COR-L47 (cell line): ENCODE results near the gene UNC5C.
A peak's percentile ranks its signal among the peaks of the same experiment; 100 is the strongest.

Experiments used
- DNase-seq: peaks from one replicate; lab custom pipeline; 2025; lab: John Stamatoyannopoulos, UW

The UNC5C gene

GRCh38 chr4:95217197-95217596, 331.6 kb downstream of the UNC5C start:
- DNase-seq: no peak

- no peak for DNase-seq
These were observed 332.1 kb downstream of the UNC5C start for GRCh38 chr4:95216636-95217035.

- no peak for DNase-seq
These were observed 332.7 kb downstream of the UNC5C start for GRCh38 chr4:95215991-95216605.

- no peak for DNase-seq
These were observed 333.7 kb downstream of the UNC5C start for GRCh38 chr4:95215043-95215442.

GRCh38 chr4:95214408-95214807, 334.4 kb downstream of the UNC5C start:
- DNase-seq: no peak

- DNase-seq: peak; percentile 69
These were observed 335.4 kb downstream of the UNC5C start for GRCh38 chr4:95213366-95213765.

- DNase-seq: no peak
These were observed 336.1 kb downstream of the UNC5C start for GRCh38 chr4:95212692-95213091.

- DNase-seq: no peak
These were observed 338.8 kb downstream of the UNC5C start for GRCh38 chr4:95209927-95210326.

- peak; percentile 58 for DNase-seq
These were observed 343.9 kb downstream of the UNC5C start for GRCh38 chr4:95204873-95205272.

- DNase-seq: no peak
These were observed 344.4 kb downstream of the UNC5C start for GRCh38 chr4:95204267-95204844.

- no peak for DNase-seq
These were observed 349.8 kb downstream of the UNC5C start for GRCh38 chr4:95198961-95199360.

GRCh38 chr4:95197353-95197752, 351.4 kb downstream of the UNC5C start:
- DNase-seq: no peak

GRCh38 chr4:95193391-95194224, 355.2 kb downstream of the UNC5C start:
- peak; percentile 77 for DNase-seq

GRCh38 chr4:95191537-95191936, 357.2 kb downstream of the UNC5C start:
- no peak for DNase-seq

GRCh38 chr4:95190751-95191436, 357.9 kb downstream of the UNC5C start:
- DNase-seq: peak; percentile 73

GRCh38 chr4:95188701-95189370, 359.9 kb downstream of the UNC5C start:
- no peak for DNase-seq

GRCh38 chr4:95186666-95187065, 362.1 kb downstream of the UNC5C start:
- DNase-seq: peak; percentile 83

- DNase-seq: no peak
These were observed 364.9 kb downstream of the UNC5C start for GRCh38 chr4:95183656-95184408.

GRCh38 chr4:95181996-95182306, 366.8 kb downstream of the UNC5C start:
- no peak for DNase-seq

- DNase-seq: peak; percentile 78
These were observed 367.4 kb downstream of the UNC5C start for GRCh38 chr4:95181243-95181995.
